GM23338 (cell line): ENCODE measurements around the gene DFFA. TPM values are rescaled to one million over a fixed set of nuclear protein-coding genes. Genes with fewer than 3 reads are reported as not detected.
"Not testable (repeated sequence)": the region's sequence is repeated elsewhere in the genome, so short reads cannot be mapped to it uniquely, and the experiment has no call there.

ENCODE experiments used
- ATAC-seq: fragments of 200-7000 bp; cut with Tn5 transposase; 3 replicates; pipeline ENCODE4 v1.9.1; 2020
- DNase-seq: peaks from one replicate; pipeline ENCODE4 v3.0.0-alpha.2; 2015; ENCODE audit warnings: low spot score
- H2AFZ ChIP-seq: fragments of 200-600 bp; sonication (generic); 2 replicates; pipeline ENCODE4 v1.8.0; 2016; ENCODE audit warnings: antibody characterized with exemption, mild to moderate bottlenecking, moderate library complexity
- H3F3A ChIP-seq: fragments of 200-600 bp; sonication (generic); replicated peaks from 2 replicates; pipeline ENCODE4 v1.8.0; 2017; ENCODE audit warnings: antibody characterized with exemption, mixed run types, low read depth
- H3K27ac ChIP-seq: fragments of 200-600 bp; sonication (generic); 2 replicates; pipeline ENCODE4 v1.6.1; 2016; ENCODE audit warnings: low read depth
- H3K27me3 ChIP-seq: fragments of 200-600 bp; sonication (generic); 2 replicates; pipeline ENCODE4 v1.8.0; 2016; ENCODE audit warnings: mild to moderate bottlenecking, mixed run types, moderate library complexity; ENCODE audit not compliant: insufficient read depth
- H3K36me3 ChIP-seq: fragments of 200-600 bp; sonication (generic); 2 replicates; pipeline ENCODE4 v1.8.0; 2016; ENCODE audit warnings: mild to moderate bottlenecking; ENCODE audit not compliant: insufficient read depth
- H3K4me1 ChIP-seq: fragments of 200-600 bp; sonication (generic); 2 replicates; pipeline ENCODE4 v1.8.0; 2016; ENCODE audit warnings: mild to moderate bottlenecking, moderate library complexity; ENCODE audit not compliant: insufficient read depth
- H3K4me2 ChIP-seq: fragments of 200-600 bp; sonication (generic); 2 replicates; pipeline ENCODE4 v1.7.1; 2017; ENCODE audit warnings: mixed run types
- H3K4me3 ChIP-seq: fragments of 200-600 bp; sonication (generic); 2 replicates; pipeline ENCODE4 v1.6.1; 2016; ENCODE audit warnings: mixed run types
- H3K79me2 ChIP-seq: fragments of 200-600 bp; sonication (generic); replicated peaks from 2 replicates; pipeline ENCODE4 v1.8.0; 2017; ENCODE audit warnings: mild to moderate bottlenecking; ENCODE audit not compliant: insufficient read depth
- H3K9me2 ChIP-seq: fragments of 200-600 bp; sonication (generic); 2 replicates; pipeline ENCODE4 v1.8.0; 2017; ENCODE audit not compliant: insufficient read depth
- H4K20me1 ChIP-seq: fragments of 200-600 bp; sonication (generic); replicated peaks from 2 replicates; pipeline ENCODE4 v1.8.0; 2017; ENCODE audit warnings: mild to moderate bottlenecking; ENCODE audit not compliant: insufficient read depth
- H3K27ac Mint-ChIP-seq: 2 replicates; pipeline ENCODE4 v1.8.0; 2020; ENCODE audit warnings: inconsistent platforms, mild to moderate bottlenecking, moderate library complexity, mixed read lengths
- H3K27me3 Mint-ChIP-seq: 3 replicates; pipeline ENCODE4 v1.8.0; 2022; ENCODE audit warnings: low read depth, mild to moderate bottlenecking, moderate library complexity, mixed read lengths, inconsistent platforms; ENCODE audit not compliant: insufficient read depth, poor library complexity
- H3K36me3 Mint-ChIP-seq: 3 replicates; pipeline ENCODE4 v1.8.0; 2021; ENCODE audit warnings: low read depth, mild to moderate bottlenecking, inconsistent platforms, moderate library complexity, mixed read lengths
- H3K4me1 Mint-ChIP-seq: 3 replicates; pipeline ENCODE4 v1.8.0; 2020; ENCODE audit warnings: mild to moderate bottlenecking, inconsistent platforms, mixed read lengths
- H3K4me3 Mint-ChIP-seq: 3 replicates; pipeline ENCODE4 v1.8.0; 2021; ENCODE audit warnings: moderate library complexity, mild to moderate bottlenecking, inconsistent platforms, mixed read lengths
- H3K9me3 Mint-ChIP-seq: 3 replicates; pipeline ENCODE4 v1.8.0; 2020; ENCODE audit warnings: moderate library complexity, mild to moderate bottlenecking, inconsistent platforms, mixed read lengths
- CREB1 ChIP-seq: fragments of 250-450 bp; sonication (Bioruptor Pico); IDR thresholded peaks from 2 replicates; pipeline ENCODE4 v1.5.0; 2020; ENCODE audit warnings: low read depth, mild to moderate bottlenecking, moderate library complexity
- EZH2 ChIP-seq: fragments of 200-600 bp; sonication (generic); IDR thresholded peaks from one replicate; pipeline ENCODE4 v1.8.0; 2017; ENCODE audit warnings: antibody characterized with exemption, mild to moderate bottlenecking, low read depth; ENCODE audit not compliant: unreplicated experiment
- EZH2phosphoT487 ChIP-seq: fragments of 200-600 bp; sonication (generic); IDR thresholded peaks from one replicate; pipeline ENCODE4 v1.8.1; 2018; ENCODE audit warnings: antibody characterized with exemption; ENCODE audit not compliant: unreplicated experiment
- JUNB ChIP-seq: IDR thresholded peaks from one replicate; pipeline ENCODE4 v1.6.1; 2016; ENCODE audit warnings: antibody characterized with exemption; ENCODE audit not compliant: unreplicated experiment
- NANOG ChIP-seq: IDR thresholded peaks from 2 replicates; pipeline ENCODE4 v1.6.1; 2016; ENCODE audit warnings: antibody characterized with exemption, borderline replicate concordance
- POLR2AphosphoS5 ChIP-seq: IDR thresholded peaks from 2 replicates; pipeline ENCODE4 v1.6.1; 2016; ENCODE audit warnings: antibody characterized with exemption, low read depth
- STAT1 ChIP-seq: IDR thresholded peaks from one replicate; pipeline ENCODE4 v1.6.1; 2016; ENCODE audit warnings: antibody characterized with exemption; ENCODE audit not compliant: unreplicated experiment
- polyA plus RNA-seq: library from polyadenylated mRNA; unstranded; fragments of >200 nt; fragmentation: Nextera tagmentation; extraction: Ambion mirVana; gene quantifications from 2 replicates; pipeline ENCODE4 v1.2.1, GENCODE V29; 2016
- total RNA-seq: library from RNA; depleted of rRNA; stranded (reverse); fragments of >200 nt; shearing (Covaris generic); gene quantifications from 2 replicates; pipeline ENCODE4 v1.2.3, GENCODE V29; 2014
- TF ChIP-seq, protein P1 (sequence below), 2 experiments: fragments of 200-600 bp in 1 of 2; sonication (generic) in 1 of 2; conservative IDR thresholded peaks; 2 replicates each; pipeline versions ENCODE4 v1.5.1 to v1.6.1; 2016 to 2017; ENCODE audit warnings: antibody characterized with exemption in 2 of 2, low read depth in 2 of 2, mild to moderate bottlenecking in 2 of 2, moderate library complexity in 1 of 2

DFFA gene
- total and polyA plus RNA-seq, 2 experiments from 2014 or later, result 65.2 to 82.0 TPM

- Histone ChIP-seq H3K4me2 (peak overlapping the region; percentile 49), H4K20me1 (peaks cover 10% of the 10 kb centered on the region), H3F3A (no peaks in the 10 kb centered on the region; the same call in 1 of the 2 replicates), H3K27me3 (no peaks in the 10 kb centered on the region), H3K27ac (peak overlapping the region; percentile 78), H3K9me2 (no peaks in the 10 kb centered on the region), H3K4me3 (no peak overlapping the region), H3K79me2 (peaks cover 58% of the 10 kb centered on the region), H3K4me1 (peaks cover 25% of the 10 kb centered on the region), H3K36me3 (no peaks in the 10 kb centered on the region), H2AFZ (no peak overlapping the region)
- DNase-seq (peak; percentile 86), ATAC-seq (peak; percentile 69)
- peaks cover 7% of the 10 kb centered on the region for H3K27me3 Mint-ChIP-seq
- H3K27ac Mint-ChIP-seq, result peak overlapping the region; percentile 94
- H3K9me3 Mint-ChIP-seq, result no peaks in the 10 kb centered on the region
- H3K4me3 Mint-ChIP-seq, result no peak overlapping the region
- peaks cover 38% of the 10 kb centered on the region for H3K4me1 Mint-ChIP-seq
- no peaks in the 10 kb centered on the region for H3K36me3 Mint-ChIP-seq
- no peak for TF ChIP-seq JUNB
- no peak for TF ChIP-seq EZH2phosphoT487
Observed at GRCh38 chr1:10508511-10508951, 36.2 kb upstream of the DFFA start.

- Histone ChIP-seq H3K9me2 (no peaks in the 10 kb centered on the region), H4K20me1 (peaks cover 5% of the 10 kb centered on the region), H2AFZ (no peak overlapping the region), H3K27ac (peak overlapping the region; percentile 78; the same call in 1 of the 2 replicates), H3K4me3 (no peak overlapping the region), H3K4me2 (0 out of 2 replicates have a peak overlapping the region, but pooled peaks have one; percentile 1), H3K4me1 (peaks cover 21% of the 10 kb centered on the region), H3K27me3 (no peaks in the 10 kb centered on the region), H3K36me3 (no peaks in the 10 kb centered on the region), H3F3A (no peaks in the 10 kb centered on the region), H3K79me2 (peaks cover 56% of the 10 kb centered on the region)
- no peaks in the 10 kb centered on the region for H3K36me3 Mint-ChIP-seq
- no peak for TF ChIP-seq NANOG
- TF ChIP-seq STAT1, result no peak
- no peak for TF ChIP-seq POLR2AphosphoS5
- TF ChIP-seq, protein P1, sequence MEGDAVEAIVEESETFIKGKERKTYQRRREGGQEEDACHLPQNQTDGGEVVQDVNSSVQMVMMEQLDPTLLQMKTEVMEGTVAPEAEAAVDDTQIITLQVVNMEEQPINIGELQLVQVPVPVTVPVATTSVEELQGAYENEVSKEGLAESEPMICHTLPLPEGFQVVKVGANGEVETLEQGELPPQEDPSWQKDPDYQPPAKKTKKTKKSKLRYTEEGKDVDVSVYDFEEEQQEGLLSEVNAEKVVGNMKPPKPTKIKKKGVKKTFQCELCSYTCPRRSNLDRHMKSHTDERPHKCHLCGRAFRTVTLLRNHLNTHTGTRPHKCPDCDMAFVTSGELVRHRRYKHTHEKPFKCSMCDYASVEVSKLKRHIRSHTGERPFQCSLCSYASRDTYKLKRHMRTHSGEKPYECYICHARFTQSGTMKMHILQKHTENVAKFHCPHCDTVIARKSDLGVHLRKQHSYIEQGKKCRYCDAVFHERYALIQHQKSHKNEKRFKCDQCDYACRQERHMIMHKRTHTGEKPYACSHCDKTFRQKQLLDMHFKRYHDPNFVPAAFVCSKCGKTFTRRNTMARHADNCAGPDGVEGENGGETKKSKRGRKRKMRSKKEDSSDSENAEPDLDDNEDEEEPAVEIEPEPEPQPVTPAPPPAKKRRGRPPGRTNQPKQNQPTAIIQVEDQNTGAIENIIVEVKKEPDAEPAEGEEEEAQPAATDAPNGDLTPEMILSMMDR (conservative IDR thresholded peaks at IDR 0.05; ENCODE audit: low read depth in 2 of 2), result peak; percentile 90 to 92
- H3K4me1 Mint-ChIP-seq, result peaks cover 32% of the 10 kb centered on the region
- DNase-seq, result peak; percentile 86
- no peak overlapping the region; the same call in 2 of the 3 replicates for H3K4me3 Mint-ChIP-seq
- H3K27me3 Mint-ChIP-seq, result peaks cover 7% of the 10 kb centered on the region
- ATAC-seq, result peak; percentile 86
- no peaks in the 10 kb centered on the region for H3K9me3 Mint-ChIP-seq
- H3K27ac Mint-ChIP-seq, result no peak overlapping the region
Observed at GRCh38 chr1:10507111-10507879, 35.0 kb upstream of the DFFA start.

GRCh38 chr1:10506677-10507047, 34.3 kb upstream of the DFFA start:
- peak overlapping the region; percentile 53; the same call in 1 of the 2 replicates for H3K27ac ChIP-seq
- DNase-seq (no peak), ATAC-seq (no peak)
- H3K9me2 ChIP-seq, result no peaks in the 10 kb centered on the region
- peaks cover 7% of the 10 kb centered on the region for H3K27me3 Mint-ChIP-seq
- H2AFZ ChIP-seq, result no peak overlapping the region
- TF ChIP-seq JUNB (no peak), CREB1 (CRISPR knock-in tag) (no peak), POLR2AphosphoS5 (no peak), STAT1 (no peak), EZH2 (no peak)
- TF ChIP-seq, protein P1 (conservative IDR thresholded peaks at IDR 0.05; ENCODE audit: low read depth in 2 of 2), result no peak
- no peaks in the 10 kb centered on the region for H3F3A ChIP-seq
- H3K36me3 Mint-ChIP-seq, result no peaks in the 10 kb centered on the region
- H3K4me3 Mint-ChIP-seq, result no peak overlapping the region
- no peaks in the 10 kb centered on the region for H3K36me3 ChIP-seq
- no peaks in the 10 kb centered on the region for H3K27me3 ChIP-seq
- H4K20me1 ChIP-seq, result peaks cover 8% of the 10 kb centered on the region; the same call in 1 of the 2 replicates
- no peak overlapping the region for H3K27ac Mint-ChIP-seq
- H3K4me1 ChIP-seq, result peaks cover 21% of the 10 kb centered on the region
- H3K9me3 Mint-ChIP-seq, result no peaks in the 10 kb centered on the region
- no peak overlapping the region for H3K4me3 ChIP-seq
- H3K4me2 ChIP-seq, result no peak overlapping the region
- peaks cover 32% of the 10 kb centered on the region for H3K4me1 Mint-ChIP-seq
- peaks cover 58% of the 10 kb centered on the region for H3K79me2 ChIP-seq

DNA sequence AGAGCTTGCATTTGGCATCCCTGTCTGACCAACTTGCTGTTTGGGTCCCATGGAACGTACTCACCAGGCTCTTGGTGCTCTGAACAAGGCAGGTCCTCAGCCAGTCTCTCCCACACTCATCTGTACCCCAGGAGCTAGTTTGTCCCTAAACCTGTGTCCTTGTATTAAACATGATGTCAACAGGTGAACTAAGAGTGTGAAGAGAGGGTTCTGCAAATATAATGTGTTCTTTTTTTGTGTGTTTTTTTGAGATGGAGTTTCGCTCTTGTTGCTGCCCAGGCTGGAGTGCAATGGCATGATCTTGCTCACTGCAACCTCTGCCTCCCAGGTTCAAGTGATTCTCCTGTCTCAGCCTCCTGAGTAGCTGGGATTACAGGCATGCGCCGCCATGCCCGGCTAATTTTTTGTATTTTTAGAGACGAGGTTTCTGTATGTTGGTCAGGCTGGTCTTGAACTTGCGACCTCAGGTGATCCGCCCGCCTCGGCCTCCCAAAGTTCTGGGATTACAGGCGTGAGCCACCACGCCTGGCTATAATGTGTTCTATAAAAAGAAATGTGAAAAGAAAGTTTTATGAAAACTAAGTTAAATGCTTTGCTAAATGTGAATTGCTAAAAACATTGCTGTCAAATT, 33.8 kb upstream of the DFFA start:
- not testable (repeated sequence) for H3K36me3 Mint-ChIP-seq, DNase-seq, H3K27ac Mint-ChIP-seq, H3K27me3 Mint-ChIP-seq, ATAC-seq, H3K27me3 ChIP-seq, H2AFZ ChIP-seq, H3K4me2 ChIP-seq, H3K9me2 ChIP-seq, H3K9me3 Mint-ChIP-seq, H3K4me3 ChIP-seq, H3F3A ChIP-seq, H4K20me1 ChIP-seq, H3K36me3 ChIP-seq, H3K4me3 Mint-ChIP-seq, H3K27ac ChIP-seq
- peaks cover 53% of the 10 kb centered on the region for H3K79me2 ChIP-seq
- H3K4me1 Mint-ChIP-seq, result peaks cover 30% of the 10 kb centered on the region
- peaks cover 21% of the 10 kb centered on the region for H3K4me1 ChIP-seq
